Activated B cell treated with CpG ODN at 0.5 μM for 24 hours (primary cell): ENCODE data around the gene OR2H2. TPM values are rescaled to one million over a fixed set of nuclear protein-coding genes. Genes with fewer than 3 reads are reported as not detected.

ENCODE experiments used
- ATAC-seq: fragments of 200-7000 bp; cut with Tn5 transposase; one replicate; pipeline ENCODE4 v1.10.0; 2021; ENCODE audit warnings: low read depth, mild to moderate bottlenecking, moderate library complexity
- CTCF ChIA-PET: fragments of 350-600 bp; sonication (Branson Sonifier 250); formaldehyde crosslinking; loops from one replicate; lab custom pipeline; 2021; ENCODE audit warnings: antibody characterized with exemption; lab: Charles Lee
- POLR2A ChIA-PET: fragments of 350-600 bp; sonication (Branson Sonifier 250); formaldehyde crosslinking; loops from one replicate; lab custom pipeline; 2021; ENCODE audit warnings: antibody characterized with exemption; lab: Charles Lee
- DNase-seq: peaks from one replicate; pipeline ENCODE4 v3.0.0; 2022
- H3K27ac Mint-ChIP-seq: one replicate; pipeline ENCODE4 v1.8.0; 2020; ENCODE audit warnings: mixed read lengths
- H3K27me3 Mint-ChIP-seq: one replicate; pipeline ENCODE4 v1.8.0; 2021; ENCODE audit warnings: mixed read lengths
- H3K36me3 Mint-ChIP-seq: one replicate; pipeline ENCODE4 v1.8.0; 2021; ENCODE audit warnings: low read depth, mixed read lengths
- H3K4me1 Mint-ChIP-seq: one replicate; pipeline ENCODE4 v1.8.0; 2021; ENCODE audit warnings: mixed read lengths
- H3K4me3 Mint-ChIP-seq: one replicate; pipeline ENCODE4 v1.8.0; 2020; ENCODE audit warnings: mild to moderate bottlenecking, mixed read lengths
- H3K9me3 Mint-ChIP-seq: one replicate; pipeline ENCODE4 v1.8.0; 2020; ENCODE audit warnings: mixed read lengths
- intact Hi-C: fragments of 100-400 bp; cut with micrococcal nuclease; formaldehyde crosslinking; loops from one replicate; pipeline ENCODE4 v1.15.1; 2024
- total RNA-seq: library from RNA; stranded (reverse); gene quantifications from 2 replicates; pipeline ENCODE4 v1.2.3, GENCODE V29; 2022
- TF ChIP-seq, protein P1 (sequence below): fragments of 200-600 bp; IDR thresholded peaks from one replicate; pipeline ENCODE4 v1.8.0; 2022; ENCODE audit warnings: antibody characterized with exemption, mild to moderate bottlenecking

OR2H2 gene
- total RNA-seq, 1 donor from 2014 or later = not detected

DNA sequence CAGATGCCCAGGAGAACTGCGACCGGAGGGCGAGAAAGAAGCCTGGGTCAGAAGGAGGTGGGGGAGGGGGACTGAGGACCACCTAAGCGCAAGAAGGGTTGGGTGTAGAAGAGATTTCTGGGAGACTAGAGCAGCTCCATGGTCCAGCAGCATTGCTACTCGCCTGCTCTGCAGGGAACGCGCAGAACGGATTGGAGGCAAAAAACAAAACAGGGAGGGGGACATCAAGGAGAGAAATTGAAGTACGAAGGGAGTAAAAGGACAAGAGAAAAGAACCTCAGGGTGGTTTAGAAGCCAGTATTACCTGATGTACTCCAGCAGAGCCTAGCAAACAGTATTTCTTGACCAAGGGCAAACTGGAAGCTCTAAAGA lies 48.6 kb downstream of the OR2H2 start:
- CTCF ChIA-PET = interaction anchor here (0.7 to 4.8 kb wide), 4 partner anchors 14 to 20 kb away, joined by 3 to 30 read pairs (median 10); no protein-coding TSS in a partner anchor
- TF ChIP-seq, protein P1, sequence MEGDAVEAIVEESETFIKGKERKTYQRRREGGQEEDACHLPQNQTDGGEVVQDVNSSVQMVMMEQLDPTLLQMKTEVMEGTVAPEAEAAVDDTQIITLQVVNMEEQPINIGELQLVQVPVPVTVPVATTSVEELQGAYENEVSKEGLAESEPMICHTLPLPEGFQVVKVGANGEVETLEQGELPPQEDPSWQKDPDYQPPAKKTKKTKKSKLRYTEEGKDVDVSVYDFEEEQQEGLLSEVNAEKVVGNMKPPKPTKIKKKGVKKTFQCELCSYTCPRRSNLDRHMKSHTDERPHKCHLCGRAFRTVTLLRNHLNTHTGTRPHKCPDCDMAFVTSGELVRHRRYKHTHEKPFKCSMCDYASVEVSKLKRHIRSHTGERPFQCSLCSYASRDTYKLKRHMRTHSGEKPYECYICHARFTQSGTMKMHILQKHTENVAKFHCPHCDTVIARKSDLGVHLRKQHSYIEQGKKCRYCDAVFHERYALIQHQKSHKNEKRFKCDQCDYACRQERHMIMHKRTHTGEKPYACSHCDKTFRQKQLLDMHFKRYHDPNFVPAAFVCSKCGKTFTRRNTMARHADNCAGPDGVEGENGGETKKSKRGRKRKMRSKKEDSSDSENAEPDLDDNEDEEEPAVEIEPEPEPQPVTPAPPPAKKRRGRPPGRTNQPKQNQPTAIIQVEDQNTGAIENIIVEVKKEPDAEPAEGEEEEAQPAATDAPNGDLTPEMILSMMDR = no peak
- Mint-ChIP-seq H3K36me3 (peaks cover 17% of the 10 kb centered on the region), H3K4me1 (peaks cover 65% of the 10 kb centered on the region), H3K27ac (peak overlapping the region; percentile 86), H3K9me3 (no peaks in the 10 kb centered on the region), H3K4me3 (peak overlapping the region; percentile 84), H3K27me3 (no peaks in the 10 kb centered on the region)
- ATAC-seq (peak; percentile 1), DNase-seq (no peak)
- POLR2A ChIA-PET = interaction anchor here (0.5 to 2.2 kb wide), 10 partner anchors 8 to 1247 kb away, joined by 3 to 47 read pairs (median 4); no protein-coding TSS in a partner anchor
- intact Hi-C loops = loop anchor here (5.0 kb wide), 1 partner anchor 114 kb away; no protein-coding TSS in a partner anchor

DNA sequence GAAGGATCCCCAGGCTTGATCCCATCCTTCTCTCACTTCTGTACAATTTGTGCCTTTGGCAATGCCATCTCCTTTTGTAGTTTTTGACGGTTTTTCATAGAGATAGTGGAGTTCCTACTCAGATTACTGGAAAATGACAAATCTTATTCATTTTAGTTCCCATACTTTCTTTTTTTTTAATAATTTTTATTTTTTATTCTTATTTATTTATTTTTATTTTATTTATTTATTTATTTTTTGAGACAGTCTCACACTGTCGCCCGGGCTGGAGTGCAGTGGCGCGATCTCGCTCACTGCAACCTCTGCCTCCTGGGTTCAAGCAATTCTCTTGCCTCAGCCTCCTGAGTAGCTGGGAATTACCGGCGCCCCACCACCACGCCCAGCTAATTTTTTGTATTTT lies 52.3 kb downstream of the OR2H2 start:
- ChIA-PET POLR2A (no interaction called here), CTCF (interaction anchor here (4.8 kb wide), 1 partner anchor 13 kb away, joined by 30 read pairs; no protein-coding TSS in a partner anchor)
- intact Hi-C loops = no loop called here
- H3K36me3 Mint-ChIP-seq = peaks cover 6% of the 10 kb centered on the region
- H3K27ac Mint-ChIP-seq = no peak overlapping the region
- H3K4me1 Mint-ChIP-seq = peaks cover 40% of the 10 kb centered on the region
- DNase-seq (no peak), ATAC-seq (no peak)
- H3K9me3 Mint-ChIP-seq = no peaks in the 10 kb centered on the region
- no peaks in the 10 kb centered on the region for H3K27me3 Mint-ChIP-seq
- TF ChIP-seq, protein P1 = no peak
- no peak overlapping the region for H3K4me3 Mint-ChIP-seq

Other genes with a start within 250 kb of the OR2H2 start
- not detected in 2 replicates for gene OR5V1, start 216.3 kb upstream of the OR2H2 start, total RNA-seq
- not detected in 2 replicates for gene OR12D3, start 209.8 kb upstream of the OR2H2 start, total RNA-seq
- gene OR12D2, start 189.5 kb upstream of the OR2H2 start, total RNA-seq = not detected in 2 replicates
- gene OR12D1, start 170.2 kb upstream of the OR2H2 start, total RNA-seq = not detected in 2 replicates
- not detected in 2 replicates for gene OR10C1, start 145.8 kb upstream of the OR2H2 start, total RNA-seq
- not detected in 2 replicates for gene OR11A1, start 128.1 kb upstream of the OR2H2 start, total RNA-seq
- gene OR2H1, start 128.0 kb upstream of the OR2H2 start, total RNA-seq = not detected in 2 replicates
- gene MAS1L, start 97.2 kb upstream of the OR2H2 start, total RNA-seq = not detected in 2 replicates
- gene UBD, start 25.4 kb upstream of the OR2H2 start, total RNA-seq = not detected in 2 replicates
- gene GABBR1, start 48.1 kb downstream of the OR2H2 start, total RNA-seq = 88.9 and 117 TPM in 2 replicates
- gene MOG, start 72.0 kb downstream of the OR2H2 start, total RNA-seq = not detected in 2 replicates
- 5.2 and 5.5 TPM in 2 replicates for gene ZFP57, start 96.0 kb downstream of the OR2H2 start, total RNA-seq
- 726 and 736 TPM in 2 replicates for gene HLA-F, start 138.3 kb downstream of the OR2H2 start, total RNA-seq
- 5.4 and 8.5 TPM in 2 replicates for gene HLA-G, start 242.7 kb downstream of the OR2H2 start, total RNA-seq